SK-N-SH treated with all-trans-retinoic acid at 6 μM for 48 hours (cell line): ENCODE data around the gene ZFP92.
A peak's percentile ranks its signal among the peaks of the same experiment; 100 is the strongest.

ENCODE experiments used
- ATAC-seq: fragments of 200-7000 bp; cut with Tn5 transposase; 3 replicates; pipeline ENCODE4 v1.9.1; 2020; ENCODE audit warnings: mild to moderate bottlenecking, moderate library complexity
- ARNTL ChIP-seq: fragments of 450-650 bp; formaldehyde crosslinking; IDR thresholded peaks from 2 replicates; pipeline ENCODE4 v1.5.0; 2020; ENCODE audit warnings: low read depth, mild to moderate bottlenecking, moderate library complexity, borderline replicate concordance
- BACH2 ChIP-seq: fragments of 250-450 bp; sonication (Bioruptor Pico); IDR thresholded peaks from 2 replicates; pipeline ENCODE4 v1.9.0; 2021; ENCODE audit warnings: mild to moderate bottlenecking, borderline replicate concordance
- CREB5 ChIP-seq: fragments of 250-450 bp; sonication (Bioruptor Pico); IDR thresholded peaks from 2 replicates; pipeline ENCODE4 v1.5.1; 2020; ENCODE audit warnings: low read depth, mild to moderate bottlenecking, moderate library complexity
- CSDC2 ChIP-seq: fragments of 250-450 bp; sonication (Bioruptor Pico); IDR thresholded peaks from 2 replicates; pipeline ENCODE4 v1.5.0; 2020; ENCODE audit warnings: mild to moderate bottlenecking, moderate library complexity
- CSRNP3 ChIP-seq: fragments of 250-450 bp; sonication (Bioruptor Pico); IDR thresholded peaks from 2 replicates; pipeline ENCODE4 v1.5.1; 2021; ENCODE audit warnings: mild to moderate bottlenecking, moderate library complexity
- ESRRG ChIP-seq: fragments of 250-450 bp; sonication (Bioruptor Pico); IDR thresholded peaks from 2 replicates; pipeline ENCODE4 v1.6.1; 2021; ENCODE audit warnings: mild to moderate bottlenecking
- ISL1 ChIP-seq: fragments of 250-450 bp; sonication (Bioruptor Pico); IDR thresholded peaks from 2 replicates; pipeline ENCODE4 v2.1.2; 2022; ENCODE audit warnings: mild to moderate bottlenecking, moderate library complexity
- OSR1 ChIP-seq: fragments of 250-450 bp; sonication (Bioruptor Pico); IDR thresholded peaks from 2 replicates; pipeline ENCODE4 v1.8.0; 2022; ENCODE audit warnings: moderate library complexity, mild to moderate bottlenecking, inconsistent platforms
- PATZ1 ChIP-seq: fragments of 250-450 bp; sonication (Bioruptor Pico); IDR thresholded peaks from 2 replicates; pipeline ENCODE4 v1.8.0; 2020; ENCODE audit warnings: mild to moderate bottlenecking, moderate library complexity, borderline replicate concordance
- PPARA ChIP-seq: fragments of 250-450 bp; sonication (Bioruptor Pico); IDR thresholded peaks from 2 replicates; pipeline ENCODE4 v1.5.0; 2020; ENCODE audit warnings: mild to moderate bottlenecking, borderline replicate concordance
- RARB ChIP-seq: fragments of 250-450 bp; sonication (Bioruptor Pico); IDR thresholded peaks from 2 replicates; pipeline ENCODE4 v1.8.0; 2021; ENCODE audit warnings: mild to moderate bottlenecking, moderate library complexity
- SNAI2 ChIP-seq: fragments of 250-450 bp; sonication (Bioruptor Pico); IDR thresholded peaks from 2 replicates; pipeline ENCODE4 v1.5.0; 2020; ENCODE audit warnings: mild to moderate bottlenecking, moderate library complexity
- TOX ChIP-seq: fragments of 250-450 bp; sonication (Bioruptor Pico); IDR thresholded peaks from 2 replicates; pipeline ENCODE4 v1.8.0; 2021; ENCODE audit warnings: mild to moderate bottlenecking, moderate library complexity, borderline replicate concordance
- TSHZ2 ChIP-seq: fragments of 250-450 bp; sonication (Bioruptor Pico); IDR thresholded peaks from 2 replicates; pipeline ENCODE4 v1.5.0; 2020; ENCODE audit warnings: mild to moderate bottlenecking, moderate library complexity
- ZC3H10 ChIP-seq: fragments of 250-450 bp; sonication (Bioruptor Pico); IDR thresholded peaks from 2 replicates; pipeline ENCODE4 v1.5.1; 2021; ENCODE audit warnings: mild to moderate bottlenecking, moderate library complexity
- ZFP3 ChIP-seq: fragments of 250-450 bp; sonication (Bioruptor Pico); IDR thresholded peaks from 2 replicates; pipeline ENCODE4 v1.5.0; 2020; ENCODE audit warnings: mild to moderate bottlenecking, moderate library complexity
- ZNF565 ChIP-seq: fragments of 450-650 bp; formaldehyde crosslinking; conservative IDR thresholded peaks from 2 replicates; pipeline ENCODE4 v1.5.0; 2020; ENCODE audit warnings: low read depth, mild to moderate bottlenecking, moderate library complexity
- ZNF70 ChIP-seq: fragments of 450-650 bp; formaldehyde crosslinking; IDR thresholded peaks from 2 replicates; pipeline ENCODE4 v1.5.0; 2020; ENCODE audit warnings: mild to moderate bottlenecking, moderate library complexity

The ZFP92 gene

GRCh38 chrX:153410888-153411254 is 401 bp upstream of the ZFP92 start:
- ATAC-seq = no peak
- no peak for TF ChIP-seq PPARA (CRISPR knock-in tag)
- no peak for TF ChIP-seq ARNTL (CRISPR knock-in tag)
- TF ChIP-seq CSDC2 (CRISPR knock-in tag) = no peak
- TF ChIP-seq ISL1 (CRISPR knock-in tag) = no peak
- TF ChIP-seq TSHZ2 (CRISPR knock-in tag) = no peak
- no peak for TF ChIP-seq SNAI2 (CRISPR knock-in tag)

GRCh38 chrX:153411988-153412574 is 809 bp downstream of the ZFP92 start:
- peak; percentile 44 for ATAC-seq
- TF ChIP-seq CSRNP3 (CRISPR knock-in tag) (no peak), CSDC2 (CRISPR knock-in tag) (no peak), ZFP3 (CRISPR knock-in tag) (no peak), PPARA (CRISPR knock-in tag) (no peak), ZC3H10 (CRISPR knock-in tag) (no peak), ISL1 (CRISPR knock-in tag) (no peak), TOX (CRISPR knock-in tag) (no peak), ZNF565 (no peak), SNAI2 (CRISPR knock-in tag) (no peak), ARNTL (CRISPR knock-in tag) (no peak), PATZ1 (no peak), TSHZ2 (CRISPR knock-in tag) (no peak), BACH2 (CRISPR knock-in tag) (no peak)
- TF ChIP-seq, all 23 proteins: peak for 0

GRCh38 chrX:153412746-153413720 is 1.8 kb downstream of the ZFP92 start:
- ATAC-seq = no peak
- TF ChIP-seq ZNF565 (no peak), RARB (CRISPR knock-in tag) (no peak), PPARA (CRISPR knock-in tag) (no peak), ISL1 (CRISPR knock-in tag) (no peak), BACH2 (CRISPR knock-in tag) (no peak), ZFP3 (CRISPR knock-in tag) (no peak), CSRNP3 (CRISPR knock-in tag) (no peak), CREB5 (no peak), TOX (CRISPR knock-in tag) (no peak), ESRRG (CRISPR knock-in tag) (no peak), CSDC2 (CRISPR knock-in tag) (no peak), ARNTL (CRISPR knock-in tag) (no peak), ZNF70 (CRISPR knock-in tag) (no peak), ZC3H10 (CRISPR knock-in tag) (no peak), OSR1 (CRISPR knock-in tag) (no peak), TSHZ2 (CRISPR knock-in tag) (no peak)
